Umbilical cord (tissue), 2 donors: Measurements from ENCODE around the gene SPDYE3. TPM values are rescaled to one million over a fixed set of nuclear protein-coding genes. Genes with fewer than 3 reads are reported as not detected.
"Not testable (repeated sequence)": the region's sequence is repeated elsewhere in the genome, so short reads cannot be mapped to it uniquely, and the experiment has no call there.

Source experiments
- DNase-seq: peaks from one replicate; pipeline ENCODE4 v3.0.0-alpha.2; 2015; ENCODE audit warnings: low spot score
- total RNA-seq: library from RNA; depleted of rRNA; stranded (reverse); fragments of >200 nt; gene quantifications from one replicate; pipeline ENCODE4 v1.2.3, GENCODE V29; 2014; ENCODE audit warnings: low replicate concordance; ENCODE audit not compliant: insufficient read depth

The SPDYE3 gene, protein sequence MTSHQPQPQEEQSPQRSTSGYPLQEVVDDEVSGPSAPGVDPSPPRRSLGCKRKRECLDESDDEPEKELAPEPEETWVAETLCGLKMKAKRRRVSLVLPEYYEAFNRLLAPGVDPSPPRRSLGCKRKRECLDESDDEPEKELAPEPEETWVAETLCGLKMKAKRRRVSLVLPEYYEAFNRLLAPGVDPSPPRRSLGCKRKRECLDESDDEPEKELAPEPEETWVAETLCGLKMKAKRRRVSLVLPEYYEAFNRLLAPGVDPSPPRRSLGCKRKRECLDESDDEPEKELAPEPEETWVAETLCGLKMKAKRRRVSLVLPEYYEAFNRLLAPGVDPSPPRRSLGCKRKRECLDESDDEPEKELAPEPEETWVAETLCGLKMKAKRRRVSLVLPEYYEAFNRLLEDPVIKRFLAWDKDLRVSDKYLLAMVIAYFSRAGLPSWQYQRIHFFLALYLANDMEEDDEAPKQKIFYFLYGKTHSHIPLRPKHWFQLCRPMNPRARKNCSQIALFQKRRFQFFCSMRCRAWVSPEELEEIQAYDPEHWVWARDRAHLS
- total RNA-seq: 1.2 TPM

DNA sequence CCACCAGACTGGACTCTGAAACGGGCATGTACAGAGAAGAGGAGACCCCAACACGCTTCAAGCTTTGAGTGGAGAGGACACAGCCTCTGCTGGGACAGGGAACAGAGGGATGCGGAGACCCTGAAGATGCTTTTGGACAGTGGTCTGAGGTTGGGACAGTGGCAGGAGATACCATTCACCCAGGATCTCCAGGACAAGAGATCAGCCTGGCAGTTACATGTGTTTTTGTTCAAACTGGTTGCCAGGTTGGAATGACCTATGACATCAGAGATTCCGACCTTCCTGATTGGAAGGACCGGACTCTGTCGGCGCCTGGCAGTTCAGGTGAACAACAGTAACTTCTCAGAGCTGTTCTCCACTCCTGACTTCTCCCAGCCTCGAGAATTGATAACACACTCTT, at the start of gene SPDYE3:
Gene SPDYE3 (plus strand): TSS at position 301 of the 400 bp plus-strand sequence. CDS start 184 bp downstream, outside the sequence.
- not testable (repeated sequence) for DNase-seq

DNA sequence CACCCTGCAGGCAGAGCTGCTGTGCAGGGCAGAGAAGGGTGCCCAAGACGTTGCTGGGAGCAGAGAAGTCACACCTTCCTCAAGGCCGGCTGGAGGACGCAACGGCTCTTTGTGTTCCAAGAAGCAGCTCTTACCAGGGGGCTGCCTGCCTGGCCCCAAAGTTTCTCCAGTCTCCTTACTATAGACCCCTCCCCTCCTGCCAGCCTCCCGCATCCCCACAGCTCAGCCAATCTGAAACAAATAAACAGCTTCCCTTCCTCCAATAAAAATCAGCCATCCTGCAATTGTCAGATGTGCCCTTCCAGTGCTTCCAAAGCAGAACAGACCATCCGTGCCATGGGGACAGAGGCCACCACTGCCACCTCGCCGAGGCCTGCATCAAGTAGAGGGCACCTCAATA, 47.5 kb upstream of the SPDYE3 start:
- DNase-seq: not testable (repeated sequence)

DNA sequence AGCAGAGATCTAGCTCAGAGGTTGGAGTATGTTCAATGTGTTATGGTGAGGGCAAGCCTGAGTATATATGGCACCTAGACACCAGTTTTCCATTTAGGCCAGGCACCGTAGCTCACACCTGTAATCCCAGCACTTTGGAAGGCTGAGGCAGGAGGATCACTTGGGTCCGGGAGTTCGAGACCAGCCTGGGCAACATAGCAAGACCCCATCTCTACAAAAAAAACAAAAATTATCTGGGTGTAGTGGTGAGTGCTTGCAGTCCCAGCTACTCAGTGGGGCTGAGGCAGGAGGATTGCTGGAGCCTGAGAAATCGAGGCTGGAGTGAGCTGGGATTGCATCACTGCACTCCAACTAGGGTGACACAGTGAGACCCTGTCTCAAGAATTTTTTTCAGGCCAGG, 44.6 kb upstream of the SPDYE3 start:
- DNase-seq: not testable (repeated sequence)

DNA sequence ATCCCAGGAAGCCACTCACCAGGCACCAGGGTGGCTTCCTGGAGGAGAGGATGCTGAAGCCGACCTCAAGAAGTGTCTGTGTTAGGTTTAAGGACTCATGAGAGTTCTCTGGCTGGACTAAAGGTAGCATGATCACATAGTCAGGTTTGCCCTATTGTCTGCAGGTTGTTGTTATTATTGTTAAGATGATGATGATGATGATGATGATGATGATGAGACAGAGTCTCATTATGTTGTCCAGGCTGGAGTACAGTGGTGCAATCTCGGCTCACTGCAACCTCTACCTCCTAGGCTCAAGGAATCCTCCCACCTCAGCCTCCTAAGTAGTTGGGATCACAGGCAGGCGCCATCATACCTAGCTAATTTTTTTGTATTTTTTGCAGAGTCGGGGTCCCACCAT, 43.3 kb upstream of the SPDYE3 start:
- not testable (repeated sequence) for DNase-seq

DNA sequence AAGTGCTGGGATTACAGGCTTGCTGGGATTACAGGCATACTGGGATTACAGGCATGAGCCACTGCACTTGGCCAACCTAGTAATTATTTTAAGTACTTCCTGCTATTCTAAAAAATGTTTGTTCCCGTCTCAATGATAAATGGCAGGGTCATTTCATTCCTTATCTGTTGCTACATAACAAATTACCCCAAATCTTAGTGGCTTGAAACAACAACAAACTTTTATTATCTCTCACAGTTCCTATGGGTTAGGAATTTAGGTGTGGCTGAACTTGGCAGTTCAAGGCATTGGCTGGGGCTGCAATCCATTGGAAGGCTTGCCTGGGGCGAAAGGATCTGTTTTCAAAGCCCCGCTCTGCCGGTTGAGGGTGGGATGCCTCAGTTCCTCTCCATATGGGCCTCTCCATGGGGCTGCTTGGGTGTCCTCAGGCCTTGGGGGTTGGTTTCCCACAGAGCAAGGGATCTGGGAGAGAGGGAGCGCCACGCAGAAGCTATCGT, 42.8 kb upstream of the SPDYE3 start:
- not testable (repeated sequence) for DNase-seq

DNA sequence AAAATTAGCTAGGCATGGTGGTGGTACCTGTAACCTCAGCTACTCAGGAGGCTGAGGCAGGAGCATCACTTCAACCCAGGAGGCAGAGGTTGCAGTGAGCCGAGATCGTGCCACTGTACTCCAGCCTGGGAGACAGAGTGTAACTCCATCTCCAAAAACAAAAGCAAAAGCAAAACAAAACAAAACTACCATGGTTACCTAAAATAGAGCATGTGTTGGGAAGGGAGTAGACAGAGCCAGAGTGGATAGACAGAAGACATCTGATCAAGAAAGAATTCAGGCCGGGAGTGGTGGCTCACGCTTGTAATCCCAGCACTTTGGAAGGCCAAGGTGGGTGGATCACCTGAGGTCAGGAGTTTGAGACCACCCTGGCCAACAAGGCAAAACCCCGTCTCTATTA, 41.7 kb upstream of the SPDYE3 start:
- DNase-seq: not testable (repeated sequence)

DNA sequence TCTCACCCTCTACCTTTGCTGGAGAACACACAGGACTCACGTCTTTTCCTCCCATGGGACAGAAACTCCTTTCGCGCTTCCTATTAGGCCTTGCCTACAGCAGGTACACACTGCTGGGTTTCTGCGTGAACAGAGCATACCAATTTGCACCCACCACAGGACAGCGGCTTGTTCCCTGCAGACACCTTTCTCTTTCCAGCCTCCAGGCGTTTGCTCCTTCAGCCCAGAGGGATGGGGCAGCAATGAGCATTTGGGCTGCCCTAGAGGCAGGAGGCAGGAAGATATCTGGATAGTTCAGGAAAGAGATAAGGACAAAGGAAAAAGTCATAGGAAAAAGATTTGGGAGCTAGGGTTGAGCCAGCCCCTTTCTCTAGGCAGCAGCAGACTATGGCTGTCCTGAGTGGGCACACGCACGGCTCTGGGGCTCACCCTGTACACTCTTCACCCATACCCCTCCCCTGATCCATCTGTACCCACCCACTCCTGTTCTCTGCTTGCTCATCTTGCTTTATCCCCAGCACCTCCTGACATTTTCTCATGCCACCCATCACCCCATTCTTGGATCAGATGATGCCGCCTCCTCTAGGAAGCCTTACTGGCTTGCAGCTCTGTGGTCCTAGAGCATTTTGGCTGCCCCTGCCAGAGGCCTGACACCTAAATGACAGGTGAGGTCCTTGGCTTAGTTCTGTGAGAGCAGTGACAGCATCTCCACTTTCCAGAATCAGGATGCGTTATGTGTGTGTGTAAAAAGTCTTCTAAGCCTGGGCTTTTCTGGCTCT, 40.7 kb upstream of the SPDYE3 start:
- no peak for DNase-seq

DNA sequence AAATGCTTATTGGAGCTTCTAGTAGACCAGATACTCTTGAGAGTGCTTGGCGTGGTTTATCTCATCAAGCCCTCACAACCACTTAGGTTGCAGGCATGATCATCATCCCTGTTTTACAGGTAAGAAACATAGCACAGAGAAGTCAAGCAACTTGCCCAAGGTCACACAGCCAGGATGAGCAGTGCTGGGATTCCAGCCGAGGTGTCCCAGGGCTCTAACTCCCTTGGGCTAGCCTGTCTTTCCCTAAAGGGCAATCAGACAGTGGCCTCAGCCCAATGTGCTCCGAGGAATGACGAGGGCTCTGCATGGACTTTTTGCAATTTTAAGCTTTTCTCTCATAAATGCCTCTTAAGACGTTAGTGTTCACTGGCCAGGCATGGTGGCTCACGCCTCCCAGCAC, 39.9 kb upstream of the SPDYE3 start:
- no peak for DNase-seq

DNA sequence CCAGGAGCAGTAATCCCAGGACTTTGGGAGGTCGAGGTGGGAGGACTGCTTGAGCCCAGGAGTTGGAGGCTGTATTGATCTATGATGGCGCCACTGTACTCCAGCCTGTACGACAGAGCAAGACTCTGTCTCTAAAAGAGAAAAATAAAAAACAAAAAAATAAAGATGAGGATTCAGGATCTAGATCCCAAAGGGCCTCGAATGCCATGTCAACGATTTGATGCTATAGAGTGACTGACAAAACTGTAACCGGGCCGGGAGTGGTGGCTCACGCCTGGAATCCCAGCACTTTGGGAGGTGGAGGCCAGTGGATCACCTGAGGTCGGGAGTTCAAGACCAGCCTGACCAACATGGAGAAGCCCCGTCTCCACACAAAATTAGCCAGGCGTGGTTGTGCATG, 38.6 kb upstream of the SPDYE3 start:
- DNase-seq: not testable (repeated sequence)

DNA sequence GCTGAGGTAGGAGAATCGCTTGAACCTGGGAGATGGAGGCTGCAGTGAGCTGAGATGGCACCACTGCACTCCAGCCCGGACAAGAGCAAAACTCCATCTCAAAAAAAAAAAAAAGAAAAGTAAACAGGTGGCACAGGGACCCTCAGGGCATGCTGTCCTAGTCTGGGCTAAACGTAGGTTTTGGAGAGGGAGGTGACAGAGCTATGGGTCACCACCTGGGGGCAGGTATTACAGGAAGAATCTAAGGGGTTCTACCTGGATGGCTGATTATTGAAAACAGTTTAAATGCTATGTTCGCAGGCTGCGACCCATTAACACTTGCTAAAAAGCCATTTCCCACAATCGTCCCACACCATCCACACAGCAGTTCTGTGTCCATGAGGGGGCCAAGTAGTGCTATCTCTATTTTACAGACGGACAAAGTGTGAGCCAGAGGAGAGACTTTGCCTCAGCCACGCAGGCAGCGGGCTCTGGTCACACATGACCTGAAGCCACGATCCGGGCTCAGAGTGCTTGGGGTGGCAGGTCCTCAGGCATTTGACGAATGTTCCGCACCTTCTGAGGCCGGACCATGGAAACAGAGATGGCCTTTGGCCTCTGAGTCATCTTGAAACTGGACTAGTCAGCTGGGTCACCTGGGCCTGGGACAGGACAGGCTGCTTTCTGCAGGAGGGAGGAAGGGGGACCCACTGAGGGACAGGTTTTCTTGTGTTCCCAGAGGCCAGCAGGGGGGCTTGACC, 38.0 kb upstream of the SPDYE3 start:
- DNase-seq: not testable (repeated sequence)

DNA sequence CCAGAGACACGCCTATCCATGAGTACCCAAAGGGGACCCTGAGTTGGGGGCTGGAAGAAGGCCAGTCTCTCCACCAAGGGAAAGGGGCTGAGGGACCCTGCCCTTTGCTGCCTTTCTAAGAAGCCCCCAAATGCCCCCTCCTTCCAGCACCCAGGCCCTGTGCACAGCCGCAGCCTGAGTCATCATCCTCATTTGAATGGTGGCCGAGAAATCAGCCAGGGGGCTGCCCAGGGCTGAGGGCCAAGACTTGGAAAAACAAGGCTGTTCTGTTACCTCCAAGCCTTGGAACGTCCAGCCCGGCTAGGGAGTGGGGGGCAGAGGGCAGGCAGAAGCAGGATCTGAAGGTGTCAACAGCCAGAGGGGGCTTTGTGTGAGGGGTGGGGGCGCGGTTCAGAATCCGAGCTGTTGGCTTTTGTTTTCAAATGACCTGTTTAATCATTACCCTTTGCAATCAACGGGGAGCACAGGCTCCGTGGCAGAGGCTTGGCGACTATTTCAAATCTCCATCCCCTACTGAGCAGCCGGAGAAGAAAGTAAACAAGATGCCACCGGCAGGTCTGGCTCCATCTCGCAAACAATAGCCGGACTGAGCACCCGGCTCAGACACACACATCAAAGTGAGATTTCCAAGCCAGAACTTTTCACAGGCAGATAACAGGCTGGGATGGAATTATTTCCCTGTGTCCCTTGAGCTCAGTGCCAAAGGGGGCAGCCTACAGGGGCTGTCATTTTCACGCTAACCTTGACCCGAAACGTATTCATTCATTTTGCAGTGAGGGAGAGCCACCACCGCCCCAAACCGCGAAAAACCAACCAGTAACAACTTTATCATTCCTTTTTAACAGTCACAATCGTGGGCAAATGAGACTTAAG, 37.2 kb upstream of the SPDYE3 start:
- DNase-seq: not testable (repeated sequence)

DNA sequence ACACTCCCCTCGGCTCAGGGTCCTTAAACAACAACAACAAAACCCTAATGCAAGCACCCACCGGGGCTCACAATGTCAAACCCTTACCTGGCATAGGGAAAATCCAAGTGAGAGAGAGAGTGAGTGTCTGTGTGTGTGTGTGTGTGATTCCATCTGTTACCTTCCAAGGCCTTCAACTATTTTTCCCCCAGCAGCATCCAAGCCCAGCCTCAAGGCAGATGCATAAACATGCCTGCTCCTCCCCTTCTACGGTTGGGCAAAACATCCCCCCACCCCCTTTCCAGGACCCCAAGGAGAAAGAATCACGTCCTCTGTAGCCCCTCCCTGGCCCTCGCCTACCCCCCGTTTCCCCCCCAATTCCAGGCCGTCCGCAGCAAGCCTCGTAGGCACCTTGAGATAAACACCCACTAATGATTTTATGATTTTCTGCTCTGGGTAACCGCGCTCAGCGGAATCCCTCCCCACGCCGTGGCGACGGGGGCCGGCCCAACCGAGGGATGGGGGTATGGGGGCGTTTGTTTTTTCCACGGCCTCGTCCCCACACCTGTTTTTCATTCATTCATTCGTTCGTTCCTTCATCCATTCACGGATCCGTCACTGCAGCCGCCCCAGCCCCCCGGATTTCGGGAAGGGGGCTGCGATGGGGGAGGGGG, 36.4 kb upstream of the SPDYE3 start:
- DNase-seq: peak; percentile 21

DNA sequence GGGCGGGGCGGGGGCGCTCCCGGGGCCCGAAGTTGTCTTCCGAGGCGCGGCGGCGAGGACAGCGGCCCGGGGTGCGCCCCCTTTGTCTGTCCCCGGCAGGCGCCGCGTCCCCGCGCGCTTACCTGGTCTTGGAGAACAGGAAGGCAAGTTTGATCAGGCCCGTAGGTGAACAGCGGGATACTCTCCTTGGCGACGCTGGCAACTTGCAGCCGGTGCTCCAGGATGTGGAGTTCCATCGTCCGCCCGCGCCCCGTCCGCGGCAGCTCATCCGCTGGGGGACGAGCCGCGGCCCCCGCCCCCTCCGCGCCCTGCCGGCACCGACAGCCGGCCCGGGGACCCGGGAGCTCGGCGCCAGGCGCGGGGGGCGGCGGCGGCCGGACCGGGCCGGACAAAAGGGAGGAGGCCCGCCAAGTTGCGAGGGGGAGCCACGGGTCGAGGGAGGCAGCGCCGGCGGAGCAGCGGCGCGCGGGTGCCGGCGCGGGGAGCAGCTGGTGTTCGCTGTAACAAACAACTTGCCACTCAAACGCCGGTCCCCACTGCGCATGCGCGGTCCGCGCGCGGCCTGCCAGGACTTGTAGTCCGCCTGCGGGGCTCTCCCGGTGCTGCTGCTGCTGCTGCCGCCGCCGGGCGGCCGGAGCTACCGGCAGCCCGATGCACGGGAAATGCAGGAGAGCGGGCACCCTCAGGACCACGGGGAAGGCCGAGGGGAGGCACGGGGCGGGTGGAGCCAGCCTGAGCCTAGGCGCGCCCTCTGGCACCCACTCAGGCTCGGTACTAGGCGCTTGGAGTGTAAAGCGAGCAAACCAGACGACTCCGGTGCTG, 35.6 kb upstream of the SPDYE3 start:
- peak; percentile 95 for DNase-seq

DNA sequence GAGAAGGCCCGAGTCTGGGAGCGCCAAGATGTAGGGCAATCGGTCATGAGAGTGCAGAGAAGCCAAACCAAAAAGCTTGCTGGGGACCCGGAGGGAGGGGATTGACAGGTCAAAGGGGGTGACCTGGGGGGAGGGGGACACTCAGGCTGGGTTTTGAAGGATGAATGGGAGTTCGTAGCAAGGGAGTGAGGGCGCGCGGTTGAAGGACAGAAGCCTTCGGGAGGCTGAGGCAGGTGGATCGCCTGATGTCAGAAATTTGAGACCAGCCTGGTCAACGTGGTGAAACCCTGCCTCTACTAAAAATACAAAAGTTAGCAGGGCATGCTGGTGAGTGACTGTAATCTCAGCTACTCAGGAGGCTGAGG, 35.0 kb upstream of the SPDYE3 start:
- DNase-seq: not testable (repeated sequence)

DNA sequence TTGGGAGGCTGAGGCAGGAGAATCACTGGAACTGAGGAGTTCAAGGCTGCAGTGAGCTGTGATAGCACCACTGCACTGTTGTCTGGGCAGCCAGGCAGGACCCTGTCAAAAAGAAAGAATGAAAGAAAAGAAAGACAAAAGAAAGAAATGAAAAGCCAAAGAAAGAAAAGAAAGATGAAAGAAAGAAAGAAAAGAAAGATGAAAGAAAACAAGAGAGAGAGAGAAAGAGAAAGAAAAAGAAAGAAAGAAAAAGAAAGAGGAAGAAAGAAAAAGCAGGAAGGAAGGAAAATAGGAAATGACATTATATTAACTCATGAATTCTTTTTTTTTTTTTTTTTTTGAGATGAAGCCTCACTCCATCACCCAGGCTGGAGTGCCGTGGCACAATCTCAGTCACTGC, 32.4 kb upstream of the SPDYE3 start:
- no peak for DNase-seq

DNA sequence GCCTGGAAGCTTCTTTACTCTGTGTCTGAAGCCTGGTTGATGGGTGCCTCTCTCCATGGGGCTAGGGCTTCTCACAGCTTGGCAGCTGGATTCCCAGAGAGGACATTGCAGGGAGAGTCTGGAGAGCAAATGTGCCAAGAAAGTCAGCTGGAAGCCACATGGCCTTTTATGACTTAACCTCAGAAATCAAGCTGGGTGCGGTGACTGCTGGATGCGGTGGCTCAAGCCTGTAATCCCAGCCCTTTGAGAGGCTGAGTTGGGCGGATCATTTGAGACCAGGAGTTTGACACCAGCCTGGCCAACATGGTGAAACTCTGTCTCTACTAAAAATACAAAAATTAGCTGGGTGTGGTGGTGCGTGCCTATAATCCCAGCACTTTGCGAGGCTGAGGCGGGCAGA, 31.4 kb upstream of the SPDYE3 start:
- DNase-seq: not testable (repeated sequence)

DNA sequence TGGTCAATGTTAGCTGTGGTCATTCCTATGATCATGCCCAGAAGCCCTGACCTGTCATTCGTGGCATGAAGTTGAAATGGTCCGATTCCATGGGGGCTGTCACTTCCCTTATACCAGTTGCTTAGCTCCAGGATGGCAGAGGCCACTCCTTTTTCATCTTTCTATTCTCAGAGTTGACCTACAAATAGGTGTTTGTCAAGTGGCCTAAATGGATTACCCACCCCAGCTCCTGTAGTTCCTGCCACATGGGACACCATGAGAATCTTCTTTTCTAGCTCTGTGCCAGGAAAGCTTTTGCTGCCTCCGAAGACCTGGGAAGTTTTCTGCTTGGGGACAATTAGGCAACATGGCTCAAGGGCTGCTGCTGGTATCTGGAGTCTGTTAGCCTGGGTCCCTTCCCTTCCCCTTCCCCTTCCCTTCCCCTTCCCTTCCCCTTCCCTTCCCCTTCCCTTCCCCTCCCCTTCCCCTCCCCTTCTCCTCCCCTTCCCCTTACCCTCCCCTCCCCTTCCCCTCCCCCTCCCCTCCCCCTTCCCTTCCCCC, 25.4 kb upstream of the SPDYE3 start:
- not testable (repeated sequence) for DNase-seq

DNA sequence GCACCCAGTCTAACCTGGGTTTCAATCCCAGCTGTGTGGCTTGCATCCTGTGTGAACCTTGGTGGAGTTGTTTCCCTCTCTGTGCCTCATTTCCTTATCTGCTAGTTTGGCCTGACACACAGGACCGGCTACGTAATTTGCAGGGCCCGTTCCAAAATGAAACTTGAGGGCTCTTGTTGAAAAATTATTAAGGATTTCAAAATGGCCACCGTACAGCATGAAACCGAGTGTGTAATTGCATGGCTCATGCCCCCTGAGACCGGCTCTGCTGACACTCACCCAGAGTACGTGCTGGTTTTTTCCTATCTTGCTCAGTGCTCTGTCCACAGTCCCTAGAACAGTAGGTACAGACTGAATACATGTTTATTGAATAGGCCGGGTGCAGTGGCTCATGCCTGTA, 24.4 kb upstream of the SPDYE3 start:
- not testable (repeated sequence) for DNase-seq
